DND-41 (cell line): Measurements from ENCODE around the gene BACH2.

ENCODE experiments used
- ATAC-seq: fragments of 200-7000 bp; cut with Tn5 transposase; 3 replicates; pipeline ENCODE4 v1.9.1; 2021; ENCODE audit warnings: low read depth; ENCODE audit not compliant: insufficient read depth
- DNase-seq: peaks from one replicate; pipeline ENCODE4 v3.0.0-alpha.2; 2020
- H2AFZ ChIP-seq: 2 replicates; pipeline ENCODE4 v1.6.0; 2012; ENCODE audit warnings: low read depth, low read length
- H3K27ac ChIP-seq: 2 replicates; pipeline ENCODE4 v1.5.1; 2012; ENCODE audit warnings: low read length, inconsistent platforms
- H3K27me3 ChIP-seq: fragments of 200-600 bp; sonication (generic); 2 replicates; pipeline ENCODE4 v1.6.0; 2012; ENCODE audit warnings: low read length, mild to moderate bottlenecking, inconsistent platforms; ENCODE audit not compliant: insufficient read depth, poor library complexity
- H3K36me3 ChIP-seq: 2 replicates; pipeline ENCODE4 v1.5.1; 2012; ENCODE audit warnings: low read length, inconsistent platforms; ENCODE audit not compliant: insufficient read depth
- H3K4me1 ChIP-seq: 2 replicates; pipeline ENCODE4 v1.5.1; 2012; ENCODE audit warnings: mild to moderate bottlenecking, low read length; ENCODE audit not compliant: insufficient read depth
- H3K4me2 ChIP-seq: 2 replicates; pipeline ENCODE4 v1.6.0; 2012; ENCODE audit warnings: mild to moderate bottlenecking, moderate library complexity, low read length, inconsistent platforms; ENCODE audit not compliant: insufficient read depth
- H3K4me3 ChIP-seq, 2 experiments: fragments of 200-600 bp in 1 of 2; shearing (Covaris generic) in 1 of 2; 2 replicates each; pipeline ENCODE4 v1.5.1; 2012 to 2016; ENCODE audit warnings: inconsistent platforms in 2 of 2, low read length in 2 of 2, mild to moderate bottlenecking in 2 of 2, low read depth in 1 of 2, moderate library complexity in 1 of 2
- H3K79me2 ChIP-seq: 2 replicates; pipeline ENCODE4 v1.6.0; 2012; ENCODE audit warnings: low read length, inconsistent platforms; ENCODE audit not compliant: insufficient read depth
- H3K9ac ChIP-seq: 2 replicates; pipeline ENCODE4 v1.6.0; 2012; ENCODE audit warnings: low read depth, mild to moderate bottlenecking, inconsistent platforms, low read length, moderate library complexity
- H3K9me3 ChIP-seq: 2 replicates; pipeline ENCODE4 v1.5.1; 2012; ENCODE audit warnings: low read length, moderate library complexity, mild to moderate bottlenecking, inconsistent platforms; ENCODE audit not compliant: insufficient read depth, severe bottlenecking
- H4K20me1 ChIP-seq: 2 replicates; pipeline ENCODE4 v1.6.0; 2012; ENCODE audit warnings: low read length; ENCODE audit not compliant: insufficient read depth
- CTCF ChIP-seq: IDR thresholded peaks from 2 replicates; pipeline ENCODE4 v1.5.1; 2012; ENCODE audit warnings: borderline replicate concordance, low read length, moderate library complexity, mild to moderate bottlenecking; ENCODE audit not compliant: poor library complexity, severe bottlenecking; ENCODE audit errors: extremely low read depth
- EZH2 ChIP-seq: IDR thresholded peaks from 3 replicates; pipeline ENCODE4 v1.6.1; 2012; ENCODE audit warnings: borderline replicate concordance, low read depth, mild to moderate bottlenecking, moderate library complexity, low read length, inconsistent platforms; ENCODE audit not compliant: severe bottlenecking

Gene BACH2

GRCh38 chr6:90015883-90016282 lies 280.8 kb downstream of the BACH2 start:
- Histone ChIP-seq H3K9ac (no peak overlapping the region), H2AFZ (no peak overlapping the region), H3K4me2 (no peak overlapping the region), H3K79me2 (no peaks in the 10 kb centered on the region), H4K20me1 (no peaks in the 10 kb centered on the region), H3K9me3 (no peaks in the 10 kb centered on the region), H3K27ac (no peak overlapping the region), H3K27me3 (no peaks in the 10 kb centered on the region), H3K4me1 (no peaks in the 10 kb centered on the region), H3K36me3 (no peaks in the 10 kb centered on the region), H3K4me3 (no peak overlapping the region)
- DNase-seq = no peak
- no peak for TF ChIP-seq CTCF
- no peak for TF ChIP-seq EZH2
- ATAC-seq = no peak

- Histone ChIP-seq H3K27ac (no peak overlapping the region), H3K4me1 (no peaks in the 10 kb centered on the region), H2AFZ (no peak overlapping the region), H3K27me3 (no peaks in the 10 kb centered on the region), H3K79me2 (no peaks in the 10 kb centered on the region), H3K4me2 (no peak overlapping the region), H3K36me3 (no peaks in the 10 kb centered on the region), H4K20me1 (no peaks in the 10 kb centered on the region), H3K9me3 (no peaks in the 10 kb centered on the region), H3K9ac (no peak overlapping the region), H3K4me3 (no peak overlapping the region)
- TF ChIP-seq CTCF (no peak), EZH2 (no peak)
- DNase-seq = no peak
- no peak for ATAC-seq
Measured at GRCh38 chr6:90008908-90009501, 287.6 kb downstream of the BACH2 start.

GRCh38 chr6:90008189-90008907 lies 288.3 kb downstream of the BACH2 start:
- no peak overlapping the region for H3K4me3 ChIP-seq
- ATAC-seq = no peak
- no peak overlapping the region for H3K27ac ChIP-seq
- H2AFZ ChIP-seq = no peak overlapping the region
- no peaks in the 10 kb centered on the region for H3K9me3 ChIP-seq
- no peaks in the 10 kb centered on the region for H3K27me3 ChIP-seq
- DNase-seq = no peak
- no peaks in the 10 kb centered on the region for H3K79me2 ChIP-seq
- H3K4me2 ChIP-seq = no peak overlapping the region
- TF ChIP-seq EZH2 (no peak), CTCF (no peak)
- H3K4me1 ChIP-seq = no peaks in the 10 kb centered on the region
- no peaks in the 10 kb centered on the region for H3K36me3 ChIP-seq
- no peak overlapping the region for H3K9ac ChIP-seq
- H4K20me1 ChIP-seq = no peaks in the 10 kb centered on the region
